GM12878 (cell line): ENCODE measurements around the gene ASIP. TPM values are rescaled to one million over a fixed set of nuclear protein-coding genes. Genes with fewer than 3 reads are reported as not detected.
A peak's percentile ranks its signal among the peaks of the same experiment; 100 is the strongest.

Experiments used
- ATAC-seq: fragments of 200-7000 bp; cut with Tn5 transposase; 3 replicates; pipeline ENCODE4 v1.9.1; 2020; ENCODE audit warnings: mild to moderate bottlenecking, moderate library complexity
- BruUV-seq: library from RNA; stranded (reverse); fragments of 400-500 nt; replicated peaks from 2 replicates; lab custom pipeline; 2021; lab: Mats Ljungman, UMichigan
- CTCF ChIA-PET: fragments of 300-600 bp; sonication (Branson Sonifier 250); formaldehyde crosslinking; extraction: SDS; loops from one replicate; lab custom pipeline; 2021; ENCODE audit warnings: inconsistent platforms; lab: Yijun Ruan, JAX
- POLR2A ChIA-PET: fragments of 350-600 bp; formaldehyde crosslinking; extraction: SDS; loops from one replicate; lab custom pipeline; 2021; ENCODE audit warnings: inconsistent platforms; lab: Charles Lee
- RAD21 ChIA-PET: fragments of 300-600 bp; sonication (Branson Sonifier 250); formaldehyde crosslinking; loops from one replicate; lab custom pipeline; 2023; ENCODE audit warnings: antibody characterized with exemption; ENCODE audit not compliant: unreplicated experiment; lab: Charles Lee
- SMC1A ChIA-PET: fragments of 300-600 bp; sonication (Branson Sonifier 250); formaldehyde crosslinking; loops from one replicate; lab custom pipeline; 2023; ENCODE audit not compliant: unreplicated experiment, uncharacterized antibody; lab: Charles Lee
- DNase-seq: peaks from one replicate; pipeline ENCODE4 v3.0.0-alpha.2; 2011; ENCODE audit warnings: low read depth, low spot score
- FAIRE-seq: peaks from 3 replicates; lab custom pipeline; 2011; peaks lifted over from hg19 to GRCh38; lab: Jason Lieb, UNC
- H2AFZ ChIP-seq: 2 replicates; pipeline ENCODE4 v1.6.0; 2011; ENCODE audit warnings: low read depth, low read length, control low read depth; ENCODE audit not compliant: control insufficient read depth
- H3K27ac ChIP-seq: 2 replicates; pipeline ENCODE4 v1.5.1; 2011; ENCODE audit warnings: control low read depth; ENCODE audit not compliant: control insufficient read depth, insufficient read depth
- H3K27me3 ChIP-seq, 2 experiments: replicated peaks in 1 of 2; 2 replicates each; pipeline versions ENCODE4 v1.6.0 to v1.6.1; 2011; ENCODE audit warnings: low read length in 1 of 2; ENCODE audit not compliant: control insufficient read depth in 2 of 2, insufficient read depth in 2 of 2
- H3K36me3 ChIP-seq, 2 experiments: 2 replicates each; pipeline ENCODE4 v1.5.1; 2011; ENCODE audit warnings: low read length in 1 of 2; ENCODE audit not compliant: control insufficient read depth in 2 of 2, insufficient read depth in 2 of 2
- H3K4me1 ChIP-seq: 2 replicates; pipeline ENCODE4 v1.6.1; 2011; ENCODE audit warnings: mild to moderate bottlenecking, low read length, moderate library complexity, mixed read lengths; ENCODE audit not compliant: control insufficient read depth, insufficient read depth
- H3K4me2 ChIP-seq: 2 replicates; pipeline ENCODE4 v1.6.0; 2011; ENCODE audit warnings: control low read depth; ENCODE audit not compliant: control insufficient read depth, insufficient read depth
- H3K4me3 ChIP-seq: fragments of 200-600 bp; sonication (generic); 2 replicates; pipeline ENCODE4 v1.5.1; 2016
- H3K79me2 ChIP-seq: 2 replicates; pipeline ENCODE4 v1.6.0; 2011; ENCODE audit warnings: low read length; ENCODE audit not compliant: control insufficient read depth, insufficient read depth
- H3K9ac ChIP-seq: 2 replicates; pipeline ENCODE4 v1.8.0; 2011; ENCODE audit warnings: low read length, control low read depth, mixed read lengths; ENCODE audit not compliant: control insufficient read depth, insufficient read depth
- H3K9me3 ChIP-seq: replicated peaks from 3 replicates; pipeline ENCODE4 v1.5.1; 2011; ENCODE audit warnings: mild to moderate bottlenecking, low read length; ENCODE audit not compliant: control insufficient read depth, insufficient read depth
- H4K20me1 ChIP-seq: 2 replicates; pipeline ENCODE4 v1.6.0; 2011; ENCODE audit not compliant: control insufficient read depth, insufficient read depth
- ATF7 ChIP-seq: fragments of 450-650 bp; IDR thresholded peaks from 2 replicates; pipeline ENCODE4 v1.6.1; 2016; ENCODE audit warnings: low read depth, mild to moderate bottlenecking
- BRCA1 ChIP-seq: IDR thresholded peaks from 2 replicates; pipeline ENCODE4 v1.6.1; 2011; ENCODE audit warnings: low read depth, low read length, improper control_type of control experiment
- FOXK2 ChIP-seq: fragments of 450-650 bp; IDR thresholded peaks from 2 replicates; pipeline ENCODE4 v1.6.1; 2017; ENCODE audit warnings: mild to moderate bottlenecking, moderate library complexity
- IKZF2 ChIP-seq, 2 experiments: fragments of 450-650 bp; IDR thresholded peaks; 2 replicates each; pipeline ENCODE4 v1.6.1; 2017; ENCODE audit warnings: mild to moderate bottlenecking in 2 of 2, moderate library complexity in 2 of 2
- RUNX3 ChIP-seq: IDR thresholded peaks from 2 replicates; pipeline ENCODE4 v1.6.1; 2012; ENCODE audit warnings: low read length, inconsistent platforms
- SUPT20H ChIP-seq: IDR thresholded peaks from 2 replicates; pipeline ENCODE4 v1.6.1; 2011; ENCODE audit warnings: low read depth, mild to moderate bottlenecking, low read length, moderate library complexity, borderline replicate concordance; ENCODE audit not compliant: control insufficient read depth
- TARDBP ChIP-seq: IDR thresholded peaks from 2 replicates; pipeline ENCODE4 v1.6.1; 2016; ENCODE audit warnings: borderline replicate concordance
- WRNIP1 ChIP-seq: IDR thresholded peaks from 2 replicates; pipeline ENCODE4 v1.6.1; 2011; ENCODE audit warnings: low read depth, low read length, improper control_type of control experiment, borderline replicate concordance
- ZNF384 ChIP-seq: IDR thresholded peaks from 2 replicates; pipeline ENCODE4 v1.6.1; 2012; ENCODE audit warnings: low read depth, mild to moderate bottlenecking, low read length, improper control_type of control experiment, borderline replicate concordance
- WGBS: methylation state at CpG from one replicate; pipeline ENCODE4 v1.1.6; 2016; ENCODE audit warnings: low lambda C conversion rate; ENCODE audit not compliant: insufficient replicate concordance, insufficient coverage; ENCODE audit errors: missing lambda C conversion rate; 5-methylcytosine and 5-hydroxymethylcytosine counted together
- in situ Hi-C: fragments of 300-500 bp; cut with MboI; formaldehyde crosslinking; loops from 9 replicates; pipeline ENCODE4 v1.14.3; 2018; ENCODE audit warnings: mixed read lengths
- intact Hi-C: fragments of 100-400 bp; cut with micrococcal nuclease; formaldehyde crosslinking; loops from one replicate; pipeline ENCODE4 v1.14.2; 2022; ENCODE audit not compliant: unreplicated experiment
- polyA plus RNA-seq, 11 experiments: library from polyadenylated mRNA; depleted of rRNA in 4 of 11; unstranded in 6 of 11; stranded (reverse) in 5 of 11; fragments of >200 nt; fragmentation: Nextera tagmentation in 4 of 11; fragmentation: Illumina TruSeq in 1 of 11; extraction: Ambion mirVana in 4 of 11; extraction: Trizol in 1 of 11; gene quantifications; 1 replicate in 1 of 11; 2 replicates in 10 of 11; pipeline versions ENCODE4 v1.2.1 to v1.2.3, GENCODE V29; 2011 to 2016; ENCODE audit warnings: inconsistent platforms in 2 of 11, missing spikeins in 2 of 11, low read depth in 1 of 11
- total RNA-seq, 4 experiments: library from RNA; depleted of rRNA in 3 of 4; stranded (reverse); fragments of >200 nt in 3 of 4; fragmentation: Illumina TruSeq in 1 of 4; extraction: Trizol in 1 of 4; gene quantifications; 2 replicates each; pipeline versions ENCODE4 v1.2.1 to v1.2.3, GENCODE V29; 2013 to 2021
- TF ChIP-seq, protein P1 (sequence below): IDR thresholded peaks from 2 replicates; pipeline ENCODE4 v1.6.1; 2012; ENCODE audit warnings: low read depth, low read length, improper control_type of control experiment

Gene ASIP
- total and polyA plus RNA-seq, 10 of the 15 experiments (the other 5 are each of a cell fraction or from before 2014, with no cell fraction given): 0.29 TPM; not detected in 9

- no peak for FAIRE-seq
- no peak overlapping the region for H3K27ac ChIP-seq
- no peak overlapping the region for H3K4me3 ChIP-seq
- BruUV-seq: no TSS peak
- H3K27me3 ChIP-seq: no peaks in the 10 kb centered on the region
- SMC1A ChIA-PET: no interaction called here
- no peaks in the 10 kb centered on the region; a peak in 1 of 4 replicates for H3K36me3 ChIP-seq
- no peaks in the 10 kb centered on the region for H3K79me2 ChIP-seq
- H3K9ac ChIP-seq: no peak overlapping the region
- H3K4me2 ChIP-seq: peak overlapping the region; percentile 6; the same call in 1 of the 2 replicates
- CTCF ChIA-PET: no interaction called here
- H4K20me1 ChIP-seq: no peaks in the 10 kb centered on the region
- intact Hi-C loops (no loop called here), in situ Hi-C loops (no loop called here)
- POLR2A ChIA-PET: interaction anchor here (0.6 to 0.7 kb wide), 2 partner anchors 262 to 823 kb away, joined by 3 to 6 read pairs; no protein-coding TSS in a partner anchor
- RAD21 ChIA-PET: no interaction called here
- no peak for ATAC-seq
- peaks cover 19% of the 10 kb centered on the region for H3K4me1 ChIP-seq
- no peak for DNase-seq
- no peak overlapping the region; the same call in 1 of the 2 replicates for H2AFZ ChIP-seq
- 71% methylated on average over 47 of the region's 58 CpGs for WGBS
- no peaks in the 10 kb centered on the region for H3K9me3 ChIP-seq
- TF ChIP-seq RUNX3 (no peak), ZNF384 (no peak), WRNIP1 (no peak), BRCA1 (no peak), FOXK2 (no peak), ATF7 (no peak), TARDBP (no peak), IKZF2 (IDR thresholded peaks at IDR 0.05) (no peak), SUPT20H (no peak)
- TF ChIP-seq, protein P1, sequence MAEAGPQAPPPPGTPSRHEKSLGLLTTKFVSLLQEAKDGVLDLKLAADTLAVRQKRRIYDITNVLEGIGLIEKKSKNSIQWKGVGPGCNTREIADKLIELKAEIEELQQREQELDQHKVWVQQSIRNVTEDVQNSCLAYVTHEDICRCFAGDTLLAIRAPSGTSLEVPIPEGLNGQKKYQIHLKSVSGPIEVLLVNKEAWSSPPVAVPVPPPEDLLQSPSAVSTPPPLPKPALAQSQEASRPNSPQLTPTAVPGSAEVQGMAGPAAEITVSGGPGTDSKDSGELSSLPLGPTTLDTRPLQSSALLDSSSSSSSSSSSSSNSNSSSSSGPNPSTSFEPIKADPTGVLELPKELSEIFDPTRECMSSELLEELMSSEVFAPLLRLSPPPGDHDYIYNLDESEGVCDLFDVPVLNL: no peak
Measured at GRCh38 chr20:34268851-34269636, 27.8 kb downstream of the ASIP start.
